Pancreas (tissue), 10 donors: ENCODE results near the gene FGF16. TPM values are rescaled to one million over a fixed set of nuclear protein-coding genes. Genes with fewer than 3 reads are reported as not detected.

Experiments
- ATAC-seq, 4 donors: fragments of 200-7000 bp; cut with Tn5 transposase; one replicate each; pipeline versions ENCODE4 v1.8.0 to v1.9.1; 2020; ENCODE audit warnings: mild to moderate bottlenecking in 4 of 4, moderate library complexity in 4 of 4
- DNase-seq, 6 donors: peaks; one replicate each; pipeline ENCODE4 v3.0.0-alpha.2; 2020
- FAIRE-seq: peaks from 2 replicates; lab custom pipeline; 2012; peaks lifted over from hg19 to GRCh38; lab: Jason Lieb, UNC
- H3K27ac ChIP-seq, 4 donors: fragments of 200-600 bp; sonication (generic); 1 replicate in 3 of 4; 2 replicates in 1 of 4; pipeline versions ENCODE4 v1.5.0 to v1.8.0; 2020
- H3K27me3 ChIP-seq, 4 donors: fragments of 200-600 bp; one replicate each; pipeline ENCODE4 v1.8.0; 2021
- H3K36me3 ChIP-seq, 3 donors: fragments of 200-600 bp; sonication (generic) in 1 of 3; one replicate each; pipeline versions ENCODE4 v1.5.0 to v1.8.0; 2020 to 2021
- H3K4me1 ChIP-seq, 3 donors: fragments of 200-600 bp; one replicate each; pipeline ENCODE4 v1.8.0; 2021
- H3K4me3 ChIP-seq, 4 donors: fragments of 200-600 bp; sonication (generic) in 2 of 4; one replicate each; pipeline versions ENCODE4 v1.5.0 to v1.8.0; 2020 to 2021
- H3K9me3 ChIP-seq, 4 donors: fragments of 200-600 bp; one replicate each; pipeline ENCODE4 v1.8.0; 2021
- WGBS, 2 donors: extraction: QIAGEN DNeasy Blood & Tissue Kit; methylation state at CpG; one replicate each; pipeline ENCODE4 v1.1.7; 2013; 5-methylcytosine and 5-hydroxymethylcytosine counted together
- intact Hi-C, 3 donors: fragments of 100-400 bp; cut with DNase I; formaldehyde crosslinking; loops; one replicate each; pipeline versions ENCODE4 v1.11.1 to v1.14.2; 2022
- polyA plus RNA-seq, 2 donors: library from polyadenylated mRNA; stranded (reverse); fragments of 200-250 nt; gene quantifications; one replicate each; pipeline ENCODE4 v1.2.3, GENCODE V29; 2013
- total RNA-seq, 6 donors: library from RNA; stranded (reverse); fragmentation: NEBNext Ultra II Directional in 4 of 6; extraction: Animal tissue kit (Norgen Biotek cat#: 25700) in 4 of 6; gene quantifications; one replicate each; pipeline versions ENCODE4 v1.2.1 to v1.2.4, GENCODE V29; 2021 to 2023
- TF ChIP-seq, protein P1 (sequence below), 4 donors: fragments of 200-600 bp; sonication (generic) in 3 of 4; IDR thresholded peaks; one replicate each; pipeline versions ENCODE4 v1.5.0 to v1.8.0; 2021; ENCODE audit warnings: antibody characterized with exemption in 4 of 4
- donor health status: healthy with polysubstance abuse.
- donor health status: DM: no; HTN: no; CAD: no; lungs with moderate emphysema.
- donor health status: DM: no; HTN: no; CAD: no.
- donor health status: control.
- donor health status: control.
- donor health status: Bipolar disorder and iron deficiency.
- donor health status: DM: yes; HTN: yes; CAD: no.
- donor health status: DM: no; HTN: no; CAD: no.
- donor health status: DM: no; HTN: no; CAD: no.
- donor health status: DM: yes; HTN: yes; CAD: no.

The FGF16 gene
- total and polyA plus RNA-seq, 8 donors: not detected

DNA sequence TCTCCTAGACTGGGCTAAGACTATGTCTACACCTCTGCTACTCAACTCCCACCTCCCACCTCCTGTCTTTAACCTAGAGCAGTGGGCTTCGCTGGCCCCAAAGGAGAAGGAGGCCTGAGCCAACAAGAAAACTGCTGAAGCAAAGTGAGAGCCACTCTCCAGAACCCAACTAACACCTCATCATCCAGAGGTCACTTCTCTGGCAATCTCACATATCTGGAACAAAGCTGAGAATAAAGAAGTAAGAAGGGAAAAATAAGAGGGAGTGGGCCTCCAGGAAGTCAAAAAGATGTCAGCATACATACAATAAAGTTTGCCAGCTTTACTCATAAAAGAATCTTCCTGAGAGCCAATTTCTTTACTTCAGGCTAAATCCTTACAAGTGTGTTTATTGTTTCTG is 18.6 kb upstream of the FGF16 start:
- ATAC-seq: no peak
- DNase-seq: no peak
- no peaks in the 10 kb centered on the region for H3K27me3 ChIP-seq
- H3K36me3 ChIP-seq: no peaks in the 10 kb centered on the region
- 10 to 33% methylated on average over 1 of the region's 1 CpG for WGBS, 2 donors
- TF ChIP-seq, protein P1, sequence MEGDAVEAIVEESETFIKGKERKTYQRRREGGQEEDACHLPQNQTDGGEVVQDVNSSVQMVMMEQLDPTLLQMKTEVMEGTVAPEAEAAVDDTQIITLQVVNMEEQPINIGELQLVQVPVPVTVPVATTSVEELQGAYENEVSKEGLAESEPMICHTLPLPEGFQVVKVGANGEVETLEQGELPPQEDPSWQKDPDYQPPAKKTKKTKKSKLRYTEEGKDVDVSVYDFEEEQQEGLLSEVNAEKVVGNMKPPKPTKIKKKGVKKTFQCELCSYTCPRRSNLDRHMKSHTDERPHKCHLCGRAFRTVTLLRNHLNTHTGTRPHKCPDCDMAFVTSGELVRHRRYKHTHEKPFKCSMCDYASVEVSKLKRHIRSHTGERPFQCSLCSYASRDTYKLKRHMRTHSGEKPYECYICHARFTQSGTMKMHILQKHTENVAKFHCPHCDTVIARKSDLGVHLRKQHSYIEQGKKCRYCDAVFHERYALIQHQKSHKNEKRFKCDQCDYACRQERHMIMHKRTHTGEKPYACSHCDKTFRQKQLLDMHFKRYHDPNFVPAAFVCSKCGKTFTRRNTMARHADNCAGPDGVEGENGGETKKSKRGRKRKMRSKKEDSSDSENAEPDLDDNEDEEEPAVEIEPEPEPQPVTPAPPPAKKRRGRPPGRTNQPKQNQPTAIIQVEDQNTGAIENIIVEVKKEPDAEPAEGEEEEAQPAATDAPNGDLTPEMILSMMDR (IDR thresholded peaks at IDR 0.05): no peak
- intact Hi-C loops: loop anchor here in 1 of 3 donors (10.0 kb wide), 1 partner anchor 626 kb away; no protein-coding TSS in a partner anchor
- H3K4me1 ChIP-seq: no peaks in the 10 kb centered on the region
- H3K27ac ChIP-seq: no peak overlapping the region
- no peak for FAIRE-seq
- no peak overlapping the region for H3K4me3 ChIP-seq
- H3K9me3 ChIP-seq: no peaks in the 10 kb centered on the region

DNA sequence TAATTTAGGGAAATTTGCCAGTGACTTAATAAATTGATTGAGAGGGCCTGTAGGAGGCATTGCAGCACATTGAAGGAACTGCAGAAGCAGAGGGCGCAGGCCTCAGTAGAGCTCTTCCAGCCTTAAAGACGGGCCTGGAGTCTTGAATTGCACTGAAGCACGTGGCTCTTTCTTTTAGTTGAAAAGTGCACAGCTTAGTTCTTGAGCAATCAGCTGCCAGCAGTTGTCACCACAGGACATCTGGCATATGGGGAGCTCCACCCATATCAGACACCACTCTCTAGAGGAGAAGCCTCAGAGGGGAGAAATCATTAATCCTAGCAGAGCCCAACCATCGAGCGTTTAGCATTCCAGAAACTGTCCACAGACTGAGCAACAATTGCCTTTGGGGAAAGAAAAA is 16.0 kb upstream of the FGF16 start:
- no peaks in the 10 kb centered on the region for H3K4me1 ChIP-seq
- H3K36me3 ChIP-seq: no peaks in the 10 kb centered on the region
- TF ChIP-seq, protein P1 (IDR thresholded peaks at IDR 0.05): no peak
- H3K9me3 ChIP-seq: no peaks in the 10 kb centered on the region
- DNase-seq (no peak), FAIRE-seq (no peak), ATAC-seq (peak in 2 of 4 donors; percentile 37 to 49)
- intact Hi-C loops: no loop called here
- no peak overlapping the region for H3K4me3 ChIP-seq
- no peaks in the 10 kb centered on the region for H3K27me3 ChIP-seq
- H3K27ac ChIP-seq: no peak overlapping the region
- WGBS, 2 donors: 45 to 48% methylated on average over 5 of the region's 5 CpGs

DNA sequence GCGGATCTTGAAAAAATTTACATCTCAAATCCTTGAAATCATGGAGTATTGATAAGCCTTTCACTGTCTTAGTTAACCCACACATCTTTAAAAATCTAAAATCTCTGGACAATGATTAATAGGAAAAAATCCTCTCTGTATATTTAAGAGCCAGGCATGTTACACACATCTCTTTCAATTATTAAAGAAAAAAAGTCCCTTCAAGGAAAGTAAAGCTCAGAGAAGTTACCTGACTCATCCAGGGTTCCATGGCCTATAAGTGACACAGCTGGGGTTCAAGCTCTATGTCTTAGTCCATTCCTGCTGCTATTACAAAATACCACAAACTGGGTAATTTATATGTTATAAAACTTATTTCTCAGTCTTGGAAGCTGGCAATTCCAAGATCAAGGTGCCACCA is 14.2 kb upstream of the FGF16 start:
- no peak for DNase-seq
- intact Hi-C loops: no loop called here
- no peak for FAIRE-seq
- Histone ChIP-seq H3K4me1 (no peaks in the 10 kb centered on the region), H3K4me3 (no peak overlapping the region), H3K27ac (no peak overlapping the region), H3K27me3 (no peaks in the 10 kb centered on the region), H3K9me3 (no peaks in the 10 kb centered on the region), H3K36me3 (no peaks in the 10 kb centered on the region)
- ATAC-seq: no peak
- TF ChIP-seq, protein P1 (IDR thresholded peaks at IDR 0.05): no peak
- WGBS, 2 donors: 71 to 86% methylated on average over 1 of the region's 1 CpG

DNA sequence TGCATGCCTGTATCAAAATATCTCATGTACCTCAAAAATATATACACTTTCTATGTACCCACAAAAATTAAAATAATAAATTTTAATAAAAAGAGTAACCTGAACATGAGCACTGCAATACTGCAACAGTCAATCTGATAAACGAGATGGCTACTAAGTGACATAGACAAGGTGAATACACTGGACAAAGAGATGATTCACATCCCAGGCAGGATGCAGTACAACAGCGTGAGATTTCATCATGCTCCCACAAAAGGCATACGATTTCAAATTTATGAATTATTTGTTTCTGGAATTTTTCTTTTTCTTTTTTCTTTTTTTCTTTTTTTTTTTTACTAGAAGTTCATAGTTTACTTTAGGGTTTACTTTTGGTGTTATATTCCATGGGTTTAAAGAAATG is 12.2 kb upstream of the FGF16 start:
- H3K9me3 ChIP-seq: no peaks in the 10 kb centered on the region
- no peaks in the 10 kb centered on the region for H3K36me3 ChIP-seq
- no peak overlapping the region for H3K4me3 ChIP-seq
- 61 to 68% methylated on average over 3 of the region's 3 CpGs for WGBS, 2 donors
- TF ChIP-seq, protein P1 (IDR thresholded peaks at IDR 0.05): no peak
- DNase-seq (no peak), FAIRE-seq (no peak), ATAC-seq (no peak)
- H3K27me3 ChIP-seq: no peaks in the 10 kb centered on the region
- no peak overlapping the region for H3K27ac ChIP-seq
- H3K4me1 ChIP-seq: no peaks in the 10 kb centered on the region
- intact Hi-C loops: no loop called here

DNA sequence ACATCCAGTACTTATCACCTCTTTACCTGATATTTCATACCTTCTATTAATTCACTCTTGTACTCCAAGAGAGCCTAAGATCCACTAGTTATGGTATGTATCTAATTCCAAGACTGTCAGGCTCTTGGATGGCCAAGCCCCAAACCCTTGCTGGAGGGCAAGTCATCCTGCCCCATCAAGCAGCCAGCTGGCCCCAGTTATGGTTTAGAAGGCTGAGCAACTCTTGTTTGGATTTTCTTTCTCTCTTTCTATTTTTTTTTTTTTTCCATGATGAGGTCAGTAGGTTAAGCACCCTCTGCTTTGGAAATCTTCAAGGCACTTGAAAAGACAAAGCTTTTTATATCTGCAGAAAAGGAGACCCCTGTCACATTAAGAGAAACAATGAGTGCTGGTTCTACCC is 10.9 kb upstream of the FGF16 start:
- intact Hi-C loops: no loop called here
- Histone ChIP-seq H3K36me3 (no peaks in the 10 kb centered on the region), H3K4me1 (no peaks in the 10 kb centered on the region), H3K9me3 (no peaks in the 10 kb centered on the region), H3K27me3 (no peaks in the 10 kb centered on the region), H3K27ac (no peak overlapping the region), H3K4me3 (no peak overlapping the region)
- FAIRE-seq (no peak), DNase-seq (no peak), ATAC-seq (no peak)
- TF ChIP-seq, protein P1 (IDR thresholded peaks at IDR 0.05): no peak
